GM21381 (cell line): ENCODE data around the gene RCAN1.
"Not testable (repeated sequence)": the region's sequence is repeated elsewhere in the genome, so short reads cannot be mapped to it uniquely, and the experiment has no call there.

Source experiments
- ATAC-seq: cut with Tn5 transposase; IDR thresholded peaks from one replicate; pipeline ENCODE4 v1.9.1; 2021; ENCODE audit warnings: mild to moderate bottlenecking, moderate library complexity; ENCODE audit not compliant: unreplicated experiment

The RCAN1 gene

GRCh38 chr21:34519016-34519415, 95.9 kb downstream of the RCAN1 start:
- ATAC-seq, result no peak

- ATAC-seq, result no peak
These were observed 96.6 kb downstream of the RCAN1 start for GRCh38 chr21:34518301-34518700.

DNA sequence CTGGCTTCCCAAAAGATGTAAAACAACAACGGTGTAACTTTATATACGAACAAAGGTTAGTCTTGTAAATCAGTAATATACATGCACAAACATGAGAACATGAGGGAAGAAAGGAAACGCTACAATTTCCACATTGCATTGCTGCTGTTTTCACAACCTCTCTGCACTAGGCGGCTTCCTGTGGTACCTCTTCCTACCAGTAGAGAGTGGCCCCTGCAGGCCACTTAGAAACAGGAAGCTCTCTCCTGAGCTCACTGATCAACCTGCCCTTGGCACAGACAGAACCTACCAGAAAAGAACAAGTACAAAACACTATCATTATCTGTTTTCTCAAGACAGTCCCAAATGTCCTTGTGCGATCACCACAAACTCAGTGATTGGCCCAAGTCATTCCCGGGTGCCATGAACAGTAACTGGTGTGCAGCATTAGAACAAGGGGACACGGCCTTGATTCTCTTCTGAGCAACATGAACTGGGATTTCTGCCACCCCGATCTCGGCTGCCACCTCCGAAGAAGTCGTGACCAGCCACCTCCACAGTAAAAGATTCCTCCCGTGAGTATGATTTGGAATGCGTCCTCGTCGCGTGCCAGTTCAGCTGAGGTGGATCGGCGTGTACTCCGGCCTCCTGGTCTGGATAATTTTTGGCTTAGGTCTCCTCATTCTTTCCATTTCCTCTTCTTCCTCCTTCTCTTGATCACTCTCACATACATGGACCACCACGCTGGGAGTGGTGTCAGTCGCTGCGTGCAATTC, 97.2 kb downstream of the RCAN1 start:
- no peak for ATAC-seq

DNA sequence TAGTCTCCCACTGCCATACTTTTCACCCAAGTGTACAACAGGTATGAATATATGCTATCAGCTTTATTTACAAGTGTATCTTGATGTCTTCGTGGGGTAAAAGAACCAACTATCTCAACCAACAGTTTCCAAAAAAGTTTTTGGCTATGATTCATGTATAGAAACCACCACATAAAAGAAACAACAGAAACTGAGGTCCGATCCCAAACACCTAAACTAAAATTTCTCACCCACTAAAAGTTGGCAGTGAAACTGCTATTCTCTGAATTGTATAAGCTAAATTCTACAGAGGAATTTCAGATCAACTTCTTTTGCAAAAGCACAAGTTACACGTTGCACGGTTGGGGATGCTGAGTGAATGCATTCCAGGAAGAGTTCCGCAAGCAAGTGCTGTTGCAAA, 97.9 kb downstream of the RCAN1 start:
- ATAC-seq, result no peak

GRCh38 chr21:34514576-34515115, 100.3 kb downstream of the RCAN1 start:
- ATAC-seq, result no peak

DNA sequence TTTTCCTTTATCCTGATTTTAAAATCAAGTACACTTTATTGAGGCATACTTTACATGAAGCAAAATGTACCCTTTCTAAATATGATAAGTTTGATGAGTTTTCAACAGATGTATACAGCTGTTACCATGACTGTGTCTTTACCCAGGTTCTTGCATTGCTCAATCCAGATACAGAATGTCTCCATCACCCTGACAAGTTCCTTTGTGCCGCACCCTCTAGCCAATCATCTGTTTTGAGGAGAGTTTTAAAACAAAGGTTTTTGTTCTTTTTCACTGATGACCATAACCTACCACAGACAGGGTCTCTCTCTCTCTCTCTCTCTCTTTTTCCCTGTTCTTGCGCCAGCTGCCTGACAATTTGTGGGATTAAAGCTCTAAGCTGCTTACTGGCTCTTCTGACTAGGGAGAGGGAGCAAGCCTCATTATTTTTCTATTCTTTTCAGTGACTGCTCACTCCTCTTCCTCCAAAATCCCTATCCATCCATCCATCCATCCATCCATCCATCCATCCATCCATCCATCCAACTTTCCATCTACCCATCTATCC, 101.7 kb downstream of the RCAN1 start:
- ATAC-seq, result no peak

GRCh38 chr21:34511787-34512455, 103.0 kb downstream of the RCAN1 start, which contains the start of gene KCNE1:
Gene KCNE1 (minus strand): TSS chr21:34512210. CDS start chr21:34449634, 62,576 bp downstream.
- ATAC-seq, result no peak

- no peak for ATAC-seq
These were observed 103.7 kb downstream of the RCAN1 start for GRCh38 chr21:34511181-34511580.

DNA sequence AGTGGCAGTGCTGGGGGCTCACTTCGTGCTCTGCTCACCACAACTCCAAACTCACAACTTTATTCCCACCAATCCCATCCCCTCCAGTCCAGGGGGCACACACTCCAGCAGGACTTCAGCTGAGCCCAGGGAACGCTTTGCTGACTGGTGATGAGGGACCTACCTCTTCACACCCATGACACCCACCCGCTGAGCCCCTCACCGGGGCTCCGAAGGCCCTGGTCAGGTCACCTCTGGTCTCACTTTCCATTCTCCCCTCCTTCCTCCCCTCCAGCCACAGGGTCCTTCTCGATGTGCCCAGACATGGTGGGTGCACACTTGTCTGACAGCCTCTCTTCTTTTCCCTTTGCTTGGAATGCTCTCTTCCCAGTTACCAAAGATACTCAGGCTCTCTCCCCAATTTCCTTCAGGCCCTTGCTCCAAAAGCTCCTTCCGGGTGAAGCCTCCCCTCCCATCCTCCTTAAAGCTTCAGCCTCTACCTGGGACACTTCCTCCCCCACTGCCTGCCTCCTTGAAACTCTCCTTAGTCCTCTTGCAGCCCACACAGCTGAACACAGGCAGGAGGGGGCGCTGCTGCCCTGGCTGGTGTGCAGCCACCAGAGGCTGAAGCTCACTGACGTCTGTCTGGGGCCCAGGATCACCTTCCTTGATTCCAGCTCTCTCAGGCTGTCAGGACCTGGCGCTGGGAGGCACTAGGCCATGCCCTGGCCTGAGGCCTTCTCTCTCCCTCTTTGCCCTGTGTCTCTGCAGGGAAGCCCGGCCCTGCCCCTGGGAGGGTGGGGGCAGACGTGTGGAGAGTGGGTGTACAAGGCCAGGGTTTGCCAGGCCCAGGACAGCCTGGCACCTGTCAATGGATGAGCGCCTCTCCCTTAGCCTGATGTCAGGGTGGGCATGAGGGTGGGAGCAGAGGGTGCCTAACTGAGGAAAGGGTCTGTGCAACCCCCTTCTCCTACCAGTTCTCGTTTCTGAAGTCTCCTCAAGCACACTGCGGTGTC, 104.5 kb downstream of the RCAN1 start:
- no peak for ATAC-seq

- ATAC-seq, result no peak
These were observed 105.8 kb downstream of the RCAN1 start for GRCh38 chr21:34509151-34509550.

DNA sequence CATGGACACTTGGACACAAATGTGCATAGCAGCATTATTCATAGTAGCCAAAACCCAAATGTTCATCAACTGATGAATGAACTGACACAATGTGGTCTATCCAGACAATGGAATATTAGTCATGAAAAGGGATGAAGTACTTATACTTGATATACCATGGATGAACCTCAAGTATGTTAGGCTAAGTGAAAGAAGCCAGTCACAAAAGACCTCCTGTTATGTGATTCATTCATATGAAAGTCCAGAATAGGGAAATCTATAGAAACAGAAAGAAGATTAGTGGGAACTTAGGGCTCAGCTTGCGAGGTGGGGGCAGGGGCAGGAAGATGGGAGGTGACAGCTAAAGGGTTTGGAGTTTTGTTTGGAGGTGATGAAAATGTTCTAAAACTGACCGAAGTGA, 110.3 kb downstream of the RCAN1 start:
- ATAC-seq, result no peak

- ATAC-seq, result no peak
These were observed 112.3 kb downstream of the RCAN1 start for GRCh38 chr21:34502480-34503106.

DNA sequence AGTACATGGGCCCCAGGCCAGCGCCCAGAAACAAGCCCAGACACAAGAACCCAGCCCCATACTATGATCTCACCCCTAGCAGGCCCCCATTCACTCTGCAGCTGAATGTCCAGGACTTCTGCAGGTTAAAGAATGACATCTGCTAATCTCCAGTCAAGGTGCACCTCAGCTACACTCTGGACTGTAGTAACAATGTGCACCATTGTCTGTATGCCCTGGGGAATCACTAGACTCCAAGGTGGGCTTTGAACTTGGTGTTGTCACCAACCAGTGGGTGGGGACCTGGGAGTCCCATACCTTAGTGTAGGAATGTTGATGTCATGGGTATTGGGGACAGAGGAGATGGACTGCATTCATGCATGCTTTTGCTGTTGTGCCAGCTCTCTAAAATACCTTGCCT, 113.2 kb downstream of the RCAN1 start:
- ATAC-seq, result no peak

GRCh38 chr21:34500191-34500590, 114.7 kb downstream of the RCAN1 start:
- ATAC-seq, result no peak

GRCh38 chr21:34499116-34499515, 115.8 kb downstream of the RCAN1 start:
- ATAC-seq, result no peak

- ATAC-seq, result no peak
These were observed 116.3 kb downstream of the RCAN1 start for GRCh38 chr21:34498623-34499022.

- ATAC-seq, result not testable (repeated sequence)
These were observed 131.1 kb downstream of the RCAN1 start for GRCh38 chr21:34483854-34484253.

DNA sequence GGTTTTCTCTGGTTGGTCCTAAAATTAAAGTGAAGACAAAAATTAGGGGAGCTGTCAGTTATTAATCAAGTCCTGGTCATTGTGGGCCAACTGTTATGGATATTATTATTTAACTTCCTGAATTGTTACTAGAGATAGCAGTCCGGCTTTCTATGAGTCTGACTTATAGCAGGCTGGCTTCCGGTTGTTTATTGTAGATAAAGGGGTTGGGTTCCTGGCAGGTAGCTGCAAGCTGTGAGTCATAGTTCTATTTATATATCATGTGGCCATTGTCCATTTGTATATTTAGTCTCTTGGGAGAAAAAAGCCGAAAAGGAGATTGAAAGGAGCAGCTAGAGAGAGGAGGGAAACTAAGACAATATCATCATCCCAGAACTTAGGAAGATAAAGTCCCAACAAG, 131.5 kb downstream of the RCAN1 start:
- ATAC-seq, result not testable (repeated sequence)

GRCh38 chr21:34467333-34467732, 147.6 kb downstream of the RCAN1 start:
- ATAC-seq, result not testable (repeated sequence)
